CD4-positive, alpha-beta memory T cell (primary cell): ENCODE measurements around the gene HSPB2. TPM values are rescaled to one million over a fixed set of nuclear protein-coding genes. Genes with fewer than 3 reads are reported as not detected.

Source experiments
- CTCF ChIA-PET: fragments of 350-600 bp; sonication (Branson Sonifier 250); formaldehyde crosslinking; loops from one replicate; lab custom pipeline; 2021; ENCODE audit warnings: inconsistent platforms; ENCODE audit not compliant: partially characterized antibody; lab: Charles Lee
- POLR2A ChIA-PET: fragments of 350-600 bp; sonication (Branson Sonifier 250); formaldehyde crosslinking; loops from one replicate; lab custom pipeline; 2021; ENCODE audit not compliant: partially characterized antibody; lab: Charles Lee
- DNase-seq, 5 donors: peaks; one replicate each; pipeline versions ENCODE4 v3.0.0 to v3.0.0-alpha.2; 2020 to 2022; ENCODE audit warnings: mixed read lengths in 1 of 5
- H3K27ac ChIP-seq: one replicate; pipeline ENCODE4 v1.7.0; 2013; ENCODE audit warnings: low read depth, low read length
- H3K27me3 ChIP-seq: 2 replicates; pipeline ENCODE4 v1.7.0; 2013; ENCODE audit warnings: mild to moderate bottlenecking, low read length, moderate library complexity; ENCODE audit not compliant: insufficient read depth
- H3K36me3 ChIP-seq: 2 replicates; pipeline ENCODE4 v1.7.0; 2013; ENCODE audit warnings: mild to moderate bottlenecking, low read length, moderate library complexity; ENCODE audit not compliant: insufficient read depth
- H3K4me1 ChIP-seq: 2 replicates; pipeline ENCODE4 v1.7.0; 2013; ENCODE audit warnings: mild to moderate bottlenecking, low read length, moderate library complexity; ENCODE audit not compliant: insufficient read depth
- H3K4me3 ChIP-seq, 2 donors: one replicate each; pipeline ENCODE4 v1.7.0; 2013; ENCODE audit warnings: low read length in 2 of 2, mild to moderate bottlenecking in 1 of 2
- H3K9me3 ChIP-seq, 2 donors: one replicate each; pipeline ENCODE4 v1.7.0; 2013; ENCODE audit warnings: low read length in 2 of 2, control low read depth in 1 of 2; ENCODE audit not compliant: control insufficient read depth in 1 of 2
- H3K27ac Mint-ChIP-seq, 7 donors: one replicate each; pipeline ENCODE4 v1.8.0; 2020 to 2021; ENCODE audit warnings: mixed read lengths in 7 of 7, mild to moderate bottlenecking in 6 of 7, inconsistent platforms in 3 of 7, moderate library complexity in 3 of 7
- H3K27me3 Mint-ChIP-seq, 2 donors: one replicate each; pipeline ENCODE4 v1.8.0; 2020 to 2021; ENCODE audit warnings: mixed read lengths in 2 of 2
- H3K36me3 Mint-ChIP-seq, 2 donors: one replicate each; pipeline ENCODE4 v1.8.0; 2020 to 2021; ENCODE audit warnings: mixed read lengths in 2 of 2, inconsistent platforms in 1 of 2, mild to moderate bottlenecking in 1 of 2
- H3K4me1 Mint-ChIP-seq, 4 donors: one replicate each; pipeline ENCODE4 v1.8.0; 2020 to 2021; ENCODE audit warnings: mixed read lengths in 4 of 4, mild to moderate bottlenecking in 1 of 4
- H3K4me3 Mint-ChIP-seq, 8 donors: one replicate each; pipeline ENCODE4 v1.8.0; 2020 to 2021; ENCODE audit warnings: mixed read lengths in 8 of 8, mild to moderate bottlenecking in 7 of 8, moderate library complexity in 6 of 8, inconsistent platforms in 3 of 8
- H3K9me3 Mint-ChIP-seq, 8 donors: one replicate each; pipeline ENCODE4 v1.8.0; 2020 to 2021; ENCODE audit warnings: mixed read lengths in 8 of 8, mild to moderate bottlenecking in 5 of 8, inconsistent platforms in 3 of 8, moderate library complexity in 1 of 8
- intact Hi-C: fragments of 100-400 bp; cut with micrococcal nuclease; formaldehyde crosslinking; loops from one replicate; pipeline ENCODE4 v1.15.1; 2023
- polyA plus RNA-seq, 2 donors: library from polyadenylated mRNA; unstranded; fragments of 300-500 nt; fragmentation: Illumina TruSeq; gene quantifications; one replicate each; pipeline ENCODE4 v1.2.3, GENCODE V29; 2021
- total RNA-seq, 2 experiments: library from RNA; stranded (reverse); gene quantifications; one replicate each; pipeline ENCODE4 v1.2.3, GENCODE V29; 2021

Gene HSPB2, protein sequence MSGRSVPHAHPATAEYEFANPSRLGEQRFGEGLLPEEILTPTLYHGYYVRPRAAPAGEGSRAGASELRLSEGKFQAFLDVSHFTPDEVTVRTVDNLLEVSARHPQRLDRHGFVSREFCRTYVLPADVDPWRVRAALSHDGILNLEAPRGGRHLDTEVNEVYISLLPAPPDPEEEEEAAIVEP
- total RNA-seq (not detected), polyA plus RNA-seq (not detected)

DNA sequence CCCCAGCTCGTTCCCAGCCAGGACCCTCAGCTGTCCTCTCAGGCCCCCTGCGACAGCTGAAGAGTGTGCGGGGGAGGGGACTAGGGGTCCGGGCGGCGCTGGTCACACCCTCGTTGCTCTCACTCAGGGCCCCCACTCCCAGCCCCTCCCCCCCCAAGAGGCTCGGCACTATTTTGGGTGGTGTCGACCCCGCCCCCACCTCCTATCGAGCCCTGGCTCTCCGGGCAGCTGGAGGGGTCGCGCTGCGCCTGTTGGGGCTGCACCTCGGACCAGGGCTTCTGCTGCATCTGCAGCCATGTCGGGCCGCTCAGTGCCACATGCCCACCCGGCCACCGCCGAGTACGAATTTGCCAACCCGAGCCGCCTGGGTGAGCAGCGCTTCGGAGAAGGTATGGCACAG lies at the start of gene HSPB2:
Gene HSPB2, plus strand, starts transcription at position 200 of the 400 bp plus-strand sequence. Its CDS starts 96 bp downstream, at position 296.
- Histone ChIP-seq H3K27ac (no peak within 1 kb of the TSS), H3K36me3 (no peaks in the 10 kb centered on the region), H3K4me1 (no peaks in the 10 kb centered on the region), H3K4me3 (no peak within 1 kb of the TSS), H3K27me3 (peaks cover 5% of the 10 kb centered on the region), H3K9me3 (no peaks in the 10 kb centered on the region)
- peak within 1 kb of the TSS in 1 of 7 donors; percentile 31 for H3K27ac Mint-ChIP-seq
- H3K9me3 Mint-ChIP-seq = no peaks in the 10 kb centered on the region
- ChIA-PET CTCF (no interaction called here), POLR2A (no interaction called here)
- DNase-seq = no peak
- peaks cover 0 to 4% (median 0%) of the 10 kb centered on the region in 4 donors for H3K4me1 Mint-ChIP-seq
- H3K36me3 Mint-ChIP-seq = no peaks in the 10 kb centered on the region
- H3K4me3 Mint-ChIP-seq = no peak within 1 kb of the TSS
- intact Hi-C loops = no loop called here
- peaks cover 35 to 47% of the 10 kb centered on the region in 2 donors for H3K27me3 Mint-ChIP-seq

DNA sequence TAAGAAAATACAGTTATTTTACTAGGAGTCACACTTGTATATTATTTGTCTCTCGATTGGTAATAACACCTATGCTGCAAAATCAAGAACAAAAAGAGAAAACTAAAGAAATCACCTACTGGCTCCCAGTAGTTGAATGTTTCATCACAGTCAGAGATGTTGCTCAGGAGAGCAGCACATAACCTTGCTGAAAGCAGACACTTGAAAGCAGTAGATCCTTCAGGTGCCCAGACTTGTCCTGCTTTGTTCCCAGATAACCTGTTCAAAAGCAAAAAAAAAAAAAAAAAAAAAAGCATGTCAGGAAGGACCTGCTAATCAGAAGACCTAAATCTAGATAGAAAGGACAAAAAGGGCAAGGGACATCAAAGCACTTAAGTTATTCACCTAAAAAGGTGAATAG lies 42.4 kb upstream of the HSPB2 start:
- peaks cover 22% of the 10 kb centered on the region for H3K4me1 ChIP-seq
- peaks cover 15% of the 10 kb centered on the region for H3K36me3 ChIP-seq
- no peaks in the 10 kb centered on the region for H3K27me3 ChIP-seq
- Mint-ChIP-seq H3K27ac (peak overlapping the region in 2 of 7 donors; percentile 36 to 96), H3K4me1 (peaks cover 10 to 37% (median 26%) of the 10 kb centered on the region in 4 donors), H3K27me3 (no peaks in the 10 kb centered on the region), H3K36me3 (peaks cover 32 to 45% of the 10 kb centered on the region in 2 donors), H3K4me3 (peak overlapping the region in 2 of 8 donors; percentile 21 to 54), H3K9me3 (peaks cover 0 to 3% (median 0%) of the 10 kb centered on the region in 8 donors)
- ChIA-PET POLR2A (interaction anchor here (1.0 to 3.1 kb wide), 5 partner anchors 10 to 217 kb away, joined by 3 to 28 read pairs (median 11); partner anchors contain the start of genes CFAP68, SDHD and TIMM8B), CTCF (interaction anchor here (0.7 to 2.8 kb wide), 7 partner anchors 8 to 266 kb away, joined by 3 to 16 read pairs (median 3); no protein-coding TSS in a partner anchor)
- no peaks in the 10 kb centered on the region for H3K9me3 ChIP-seq
- H3K4me3 ChIP-seq = no peak overlapping the region
- intact Hi-C loops = loop anchor here (2.0 to 10.0 kb wide), 3 partner anchors 103 to 1445 kb away; partner anchors contain the start of genes PPP2R1B, SDHD, TIMM8B and TTC12
- H3K27ac ChIP-seq = no peak overlapping the region
- DNase-seq = no peak

DNA sequence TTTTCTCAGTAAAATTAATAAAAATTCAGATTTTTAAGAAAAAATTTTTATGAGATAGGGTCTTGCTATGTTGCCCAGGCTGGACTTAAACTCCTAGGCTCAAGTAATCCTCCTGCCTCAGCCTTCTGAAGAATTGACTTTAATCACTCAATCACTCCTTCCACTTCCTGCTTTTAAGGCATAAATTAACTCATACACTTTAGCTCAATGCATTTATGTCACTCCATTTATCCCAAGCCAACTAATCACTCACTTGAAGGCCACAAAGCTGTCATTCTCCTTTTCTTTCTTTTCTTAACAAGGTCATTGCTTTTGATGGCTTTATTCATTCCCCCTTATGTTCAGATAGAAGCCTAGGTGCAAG lies 42.0 kb upstream of the HSPB2 start:
- peaks cover 22% of the 10 kb centered on the region for H3K4me1 ChIP-seq
- H3K27ac Mint-ChIP-seq = peak overlapping the region; percentile 94 to 98 (median 96)
- H3K4me3 ChIP-seq = peak overlapping the region; percentile 79
- no peaks in the 10 kb centered on the region for H3K9me3 ChIP-seq
- peaks cover 19% of the 10 kb centered on the region for H3K36me3 ChIP-seq
- H3K36me3 Mint-ChIP-seq = peaks cover 30 to 42% of the 10 kb centered on the region in 2 donors
- peaks cover 10 to 37% (median 26%) of the 10 kb centered on the region in 4 donors for H3K4me1 Mint-ChIP-seq
- intact Hi-C loops = loop anchor here (2.0 to 10.0 kb wide), 3 partner anchors 103 to 1444 kb away; partner anchors contain the start of genes PPP2R1B, SDHD, TIMM8B and TTC12
- no peaks in the 10 kb centered on the region for H3K27me3 Mint-ChIP-seq
- POLR2A ChIA-PET = interaction anchor here (0.8 to 3.1 kb wide), 10 partner anchors 10 to 356 kb away, joined by 3 to 28 read pairs (median 6); partner anchors contain the start of genes CFAP68, PPP2R1B, PTS and SDHD
- H3K27ac ChIP-seq = peak overlapping the region; percentile 91
- no peaks in the 10 kb centered on the region for H3K27me3 ChIP-seq
- peak overlapping the region; percentile 91 to 96 (median 94) for H3K4me3 Mint-ChIP-seq
- no peak for DNase-seq
- CTCF ChIA-PET = interaction anchor here (0.7 to 2.8 kb wide), 8 partner anchors 8 to 266 kb away, joined by 3 to 16 read pairs (median 3); no protein-coding TSS in a partner anchor
- H3K9me3 Mint-ChIP-seq = peaks cover 0 to 3% (median 0%) of the 10 kb centered on the region in 8 donors

DNA sequence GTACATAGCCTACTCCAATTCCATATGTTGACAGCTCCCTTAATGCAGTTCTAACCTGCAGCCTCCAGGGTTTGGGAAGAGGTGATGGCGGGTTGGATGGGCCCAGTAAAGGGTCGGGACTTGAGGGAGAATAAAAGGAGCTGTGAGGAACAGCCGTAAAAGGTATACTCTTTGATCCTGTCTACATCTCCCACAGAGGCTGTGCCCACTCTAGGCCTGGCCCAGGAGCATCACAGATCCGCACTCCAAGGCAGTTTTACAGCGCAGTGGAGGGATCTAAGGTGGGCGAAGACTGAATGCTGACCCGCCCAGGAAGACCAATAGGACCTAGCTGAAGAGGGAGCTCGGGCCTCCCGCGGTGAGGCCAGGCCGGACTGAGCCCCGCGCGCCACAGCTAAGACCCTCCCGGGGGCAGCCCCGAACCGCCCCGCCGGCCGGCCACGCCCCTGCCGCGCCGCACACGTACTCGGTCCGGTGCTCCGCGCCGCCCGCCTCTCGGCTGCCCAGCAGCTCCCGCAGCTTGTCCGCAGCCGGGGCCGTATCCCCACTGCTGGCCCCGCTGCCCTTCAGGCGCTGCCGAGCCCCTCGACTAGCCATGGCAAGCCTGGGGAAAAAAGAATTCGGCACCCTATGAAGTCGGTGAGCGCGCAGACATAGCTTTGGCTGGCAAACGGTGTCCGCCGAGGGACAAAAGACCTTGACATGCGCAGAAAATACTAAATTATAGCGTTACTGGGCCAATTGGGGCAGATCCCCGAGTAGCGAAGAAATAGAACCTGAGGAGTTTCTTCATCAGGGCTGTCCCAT lies 41.4 kb upstream of the HSPB2 start, which contains the start of gene ALG9:
Gene ALG9, minus strand, starts transcription at position 696 of the 807 bp plus-strand sequence. Its CDS starts 99 bp downstream, at position 597.
- ChIA-PET POLR2A (interaction anchor here (0.6 to 3.1 kb wide), 15 partner anchors 9 to 355 kb away, joined by 3 to 28 read pairs (median 3); partner anchors contain the start of genes CFAP68, PPP2R1B, PTS and SDHD), CTCF (interaction anchor here (0.7 to 2.3 kb wide), 12 partner anchors 9 to 267 kb away, joined by 3 to 16 read pairs (median 4); partner anchors contain the start of gene CFAP68)
- peak within 1 kb of the TSS; percentile 91 to 96 (median 94) for H3K4me3 Mint-ChIP-seq
- Histone ChIP-seq H3K9me3 (no peaks in the 10 kb centered on the region), H3K27me3 (no peaks in the 10 kb centered on the region), H3K4me1 (peaks cover 22% of the 10 kb centered on the region), H3K36me3 (peaks cover 22% of the 10 kb centered on the region), H3K4me3 (peak within 1 kb of the TSS; percentile 79), H3K27ac (peak within 1 kb of the TSS; percentile 91)
- intact Hi-C loops = loop anchor here (1.0 to 10.0 kb wide), 6 partner anchors 8 to 1444 kb away; partner anchors contain the start of genes CFAP68, FDXACB1, PPP2R1B and SDHD
- H3K9me3 Mint-ChIP-seq = peaks cover 0 to 3% (median 0%) of the 10 kb centered on the region in 8 donors
- peak; percentile 88 to 92 (median 88) for DNase-seq
- H3K27me3 Mint-ChIP-seq = no peaks in the 10 kb centered on the region
- H3K27ac Mint-ChIP-seq = peak within 1 kb of the TSS; percentile 94 to 98 (median 96)
- peaks cover 10 to 37% (median 26%) of the 10 kb centered on the region in 4 donors for H3K4me1 Mint-ChIP-seq
- peaks cover 29 to 40% of the 10 kb centered on the region in 2 donors for H3K36me3 Mint-ChIP-seq

DNA sequence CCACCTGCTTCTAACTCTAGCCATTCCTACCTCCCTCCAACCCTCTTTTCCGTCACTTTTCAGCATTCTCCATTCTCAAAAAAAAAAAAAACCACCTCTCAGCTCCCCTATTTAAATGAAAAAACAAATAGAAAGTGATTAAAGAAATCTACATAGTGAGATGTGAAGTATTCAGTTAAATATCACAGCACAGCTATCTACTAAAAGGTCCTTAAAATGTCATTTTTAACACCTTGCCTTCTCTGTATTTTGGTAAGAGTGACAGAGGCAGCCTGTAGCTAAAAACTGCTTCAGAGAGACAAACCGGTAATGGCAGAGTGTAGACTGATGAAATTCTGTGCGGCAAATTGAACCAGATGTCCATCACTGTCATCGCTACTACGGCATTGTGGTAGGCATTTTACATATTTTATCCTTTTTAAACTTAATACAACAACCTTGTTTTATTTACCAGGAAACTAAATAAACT lies 40.8 kb upstream of the HSPB2 start:
- Histone ChIP-seq H3K36me3 (peaks cover 19% of the 10 kb centered on the region), H3K27ac (peak overlapping the region; percentile 91), H3K9me3 (no peaks in the 10 kb centered on the region), H3K4me1 (peaks cover 22% of the 10 kb centered on the region), H3K4me3 (peak overlapping the region; percentile 79), H3K27me3 (no peaks in the 10 kb centered on the region)
- no peaks in the 10 kb centered on the region for H3K27me3 Mint-ChIP-seq
- H3K9me3 Mint-ChIP-seq = peaks cover 0 to 3% (median 0%) of the 10 kb centered on the region in 8 donors
- peak overlapping the region; percentile 92 to 97 (median 95) for H3K27ac Mint-ChIP-seq
- CTCF ChIA-PET = interaction anchor here (0.7 to 2.3 kb wide), 10 partner anchors 8 to 71 kb away, joined by 3 to 16 read pairs (median 4); partner anchors contain the start of gene CFAP68
- DNase-seq = no peak
- peak overlapping the region; percentile 87 to 96 (median 94) for H3K4me3 Mint-ChIP-seq
- intact Hi-C loops = loop anchor here (1.0 to 10.0 kb wide), 6 partner anchors 8 to 1443 kb away; partner anchors contain the start of genes CFAP68, FDXACB1, PPP2R1B and SDHD
- peaks cover 23 to 35% of the 10 kb centered on the region in 2 donors for H3K36me3 Mint-ChIP-seq
- H3K4me1 Mint-ChIP-seq = peaks cover 8 to 34% (median 24%) of the 10 kb centered on the region in 4 donors
- POLR2A ChIA-PET = interaction anchor here (0.6 to 3.1 kb wide), 14 partner anchors 9 to 354 kb away, joined by 3 to 28 read pairs (median 4); partner anchors contain the start of genes CFAP68, PPP2R1B, PTS and SDHD

DNA sequence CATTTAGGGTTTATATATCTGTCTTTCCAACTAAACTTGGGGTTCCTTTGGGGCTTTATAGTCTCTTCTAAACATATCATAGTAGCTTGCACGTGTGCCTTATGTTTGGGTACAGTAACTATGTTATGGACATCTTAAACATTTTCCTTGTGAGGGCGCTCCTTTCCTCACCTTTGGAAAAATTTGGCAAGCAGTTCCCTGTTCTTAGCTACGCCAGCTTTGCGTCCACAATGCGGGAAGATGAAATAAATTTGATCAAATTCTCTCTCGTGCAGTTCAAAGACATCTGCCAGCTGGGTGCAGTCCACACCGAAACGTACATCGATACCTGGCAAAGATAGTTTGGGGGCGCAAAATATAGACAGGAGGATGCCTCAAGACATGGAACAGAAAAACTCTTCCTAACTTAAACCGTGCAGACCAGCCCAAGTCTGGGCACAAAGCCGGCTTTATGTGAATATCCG lies 34.1 kb upstream of the HSPB2 start:
- Mint-ChIP-seq H3K4me1 (peaks cover 11 to 28% (median 17%) of the 10 kb centered on the region in 4 donors), H3K4me3 (peak overlapping the region; percentile 91 to 98 (median 95)), H3K27me3 (no peaks in the 10 kb centered on the region), H3K9me3 (no peaks in the 10 kb centered on the region), H3K36me3 (peaks cover 10 to 32% of the 10 kb centered on the region in 2 donors), H3K27ac (peak overlapping the region; percentile 93 to 100 (median 100))
- no peak for DNase-seq
- Histone ChIP-seq H3K27me3 (no peaks in the 10 kb centered on the region), H3K36me3 (peaks cover 11% of the 10 kb centered on the region), H3K4me3 (peak overlapping the region; percentile 79 to 80), H3K4me1 (peaks cover 18% of the 10 kb centered on the region), H3K27ac (peak overlapping the region; percentile 95), H3K9me3 (no peaks in the 10 kb centered on the region)
- ChIA-PET CTCF (interaction anchor here (1.3 to 2.6 kb wide), 5 partner anchors 9 to 103 kb away, joined by 5 to 14 read pairs (median 9); no protein-coding TSS in a partner anchor), POLR2A (interaction anchor here (0.9 to 3.8 kb wide), 5 partner anchors 48 to 208 kb away, joined by 3 to 20 read pairs (median 3); partner anchors contain the start of genes DLAT, SDHD and TIMM8B)
- intact Hi-C loops = loop anchor here (2.0 to 10.0 kb wide), 3 partner anchors 146 to 1436 kb away; partner anchors contain the start of genes DLAT, SIK2 and TTC12
